ENCODE data around the gene TSPAN2.

Gene TSPAN2

GRCh38 chr1:115112496-115113375, 23.4 kb upstream of the TSPAN2 start:
- DNase-seq = no peak

DNA sequence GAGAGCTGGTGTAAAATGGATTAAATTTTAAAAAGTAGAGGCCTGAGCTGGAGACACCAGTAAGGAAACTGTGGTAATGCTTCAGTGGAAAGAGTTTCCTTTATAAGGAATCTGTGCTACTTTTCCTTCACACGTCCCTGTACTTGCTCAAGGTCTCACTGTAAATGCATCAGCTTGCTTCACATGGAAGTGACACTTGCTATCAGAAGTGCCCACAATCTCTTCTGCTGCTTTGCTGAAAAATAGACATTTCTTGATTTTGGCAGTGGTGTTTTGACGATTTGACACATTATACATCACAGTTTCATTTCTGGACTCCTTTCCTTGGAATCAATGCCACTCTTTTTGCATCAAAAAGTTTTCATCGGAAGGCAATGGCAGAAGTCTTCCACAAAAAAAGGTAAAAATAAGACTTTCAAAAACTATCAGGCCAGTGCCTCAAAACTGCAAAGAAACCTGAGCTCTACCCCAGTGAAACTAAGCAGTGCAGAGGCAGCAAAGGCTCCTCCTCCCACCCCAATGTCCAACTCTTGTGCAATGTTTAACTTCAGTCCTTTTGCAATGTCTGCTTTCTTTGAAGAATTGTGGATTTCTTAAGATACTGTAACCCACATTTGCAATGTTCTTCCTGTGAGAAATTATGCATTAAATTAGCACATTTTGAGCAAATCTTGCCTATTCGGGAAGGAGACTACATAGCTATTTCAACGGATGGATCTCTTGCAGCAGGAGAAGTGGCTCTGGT, 18.4 kb upstream of the TSPAN2 start:
- DNase-seq = no peak

DNA sequence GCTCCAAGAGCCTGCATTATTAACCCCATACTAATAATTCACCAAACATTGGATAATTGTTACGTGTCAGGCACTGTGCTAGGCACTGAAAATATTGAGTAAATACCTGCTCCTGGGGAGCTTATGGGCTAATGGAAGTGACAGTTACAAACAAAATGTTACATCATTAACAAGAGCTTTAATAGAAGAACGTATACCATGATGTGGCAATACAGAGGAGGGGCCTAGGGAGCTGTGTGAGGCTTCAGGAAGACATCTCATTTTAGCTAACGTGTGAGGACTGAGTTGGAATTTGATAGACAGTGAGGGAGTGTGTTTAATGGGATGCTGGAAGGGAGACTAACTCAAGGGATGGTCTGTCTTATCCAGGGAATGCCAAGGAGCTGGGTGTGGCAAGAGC, 16.5 kb upstream of the TSPAN2 start:
- DNase-seq = no peak

DNA sequence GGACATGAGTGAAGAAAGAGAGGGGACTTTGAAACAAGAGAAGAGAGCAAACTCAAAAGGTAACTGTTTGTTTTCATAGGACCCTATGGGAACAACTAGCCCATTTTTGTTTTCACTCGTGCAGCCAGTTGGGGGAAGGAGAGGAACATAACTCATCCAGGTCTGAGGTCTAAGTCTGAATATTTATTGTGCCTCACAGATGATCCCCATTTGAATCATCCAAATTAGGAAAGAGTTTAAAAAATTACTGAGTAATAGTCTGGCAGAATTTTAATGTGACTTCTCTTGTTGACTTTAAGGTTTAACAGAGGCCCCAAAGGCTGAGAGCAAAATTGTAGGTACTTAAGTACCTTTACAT, 10.4 kb upstream of the TSPAN2 start:
- no peak for DNase-seq

GRCh38 chr1:115098979-115099692, 9.8 kb upstream of the TSPAN2 start:
- peak; percentile 50 for DNase-seq

DNA sequence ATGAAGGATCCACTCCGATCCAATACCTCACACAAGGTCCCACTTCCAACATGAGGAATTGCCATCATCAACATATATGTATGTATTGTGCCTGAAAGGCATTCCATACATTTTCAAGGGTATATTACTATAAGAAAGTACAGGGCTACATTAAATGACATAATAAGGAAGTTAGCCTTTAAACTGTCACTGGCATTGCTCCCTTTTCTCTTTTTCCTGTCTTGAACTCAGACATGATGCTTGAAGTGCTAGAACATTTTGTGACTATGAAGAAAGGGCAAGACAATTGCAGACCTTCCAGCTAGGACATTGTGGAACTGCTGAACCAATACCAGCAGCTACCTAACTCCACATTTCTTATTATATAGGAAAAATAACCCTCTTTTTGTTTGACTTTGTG, 2.9 kb upstream of the TSPAN2 start:
- no peak for DNase-seq

DNA sequence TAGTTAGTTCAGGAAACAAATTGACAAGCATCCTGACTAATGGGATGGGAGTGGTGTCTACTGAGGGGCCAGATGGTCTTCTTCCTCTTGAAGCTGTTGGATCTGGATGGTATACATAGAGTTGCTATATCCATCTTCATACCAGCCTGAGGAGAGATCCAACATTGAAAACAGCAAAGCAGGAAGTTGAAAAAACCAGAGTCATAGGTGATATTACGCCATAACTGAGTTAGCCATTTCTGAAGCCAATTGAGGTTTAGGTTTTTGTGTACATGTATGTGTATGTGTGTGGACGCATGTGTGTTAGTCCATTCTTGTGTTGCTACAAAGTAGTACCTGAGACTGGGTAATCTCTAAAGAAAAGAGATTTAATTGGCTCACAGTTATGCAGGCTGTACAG, 2.3 kb upstream of the TSPAN2 start:
- no peak for DNase-seq

GRCh38 chr1:115090956-115091355, 1.7 kb upstream of the TSPAN2 start:
- DNase-seq = no peak

DNA sequence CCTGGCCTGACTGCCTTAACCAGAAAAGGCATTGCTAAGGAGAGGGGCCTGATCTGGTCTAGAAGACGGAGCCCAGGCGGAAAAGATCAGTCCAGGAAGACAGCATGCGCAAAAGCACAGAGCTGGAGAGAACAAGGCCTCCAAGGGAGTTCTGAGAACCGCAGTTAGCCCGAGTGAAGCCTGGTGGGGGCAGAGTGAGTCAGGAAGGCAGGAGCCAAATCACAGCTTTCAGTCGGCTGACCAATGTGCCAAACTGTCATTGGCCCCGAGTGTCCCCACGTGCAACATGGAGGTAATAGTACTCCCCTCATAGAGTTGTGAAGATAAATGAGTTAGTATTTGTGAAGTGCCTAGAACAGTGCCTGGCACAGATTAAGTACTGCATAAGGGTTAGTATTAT, 1.2 kb upstream of the TSPAN2 start:
- DNase-seq = no peak

DNA sequence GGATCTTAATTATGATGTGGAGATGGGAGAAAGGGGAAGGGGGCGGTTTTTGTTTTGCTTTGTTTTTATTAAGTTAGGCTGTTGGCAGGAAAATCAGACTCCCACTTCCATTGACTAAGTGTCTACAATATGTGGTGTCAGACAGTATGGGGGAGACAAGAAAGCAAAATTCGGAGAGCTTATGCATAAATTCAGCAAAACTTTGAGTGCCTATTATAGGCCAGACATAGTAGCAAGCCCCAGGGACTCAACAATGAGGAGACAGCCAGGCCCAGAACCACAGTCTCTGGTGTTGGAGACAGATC, 835 bp upstream of the TSPAN2 start:
- DNase-seq = no peak

GRCh38 chr1:115088871-115089419, 358 bp downstream of the TSPAN2 start:
- no peak for DNase-seq

GRCh38 chr1:115088115-115088778, 1.1 kb downstream of the TSPAN2 start:
- DNase-seq = no peak

DNA sequence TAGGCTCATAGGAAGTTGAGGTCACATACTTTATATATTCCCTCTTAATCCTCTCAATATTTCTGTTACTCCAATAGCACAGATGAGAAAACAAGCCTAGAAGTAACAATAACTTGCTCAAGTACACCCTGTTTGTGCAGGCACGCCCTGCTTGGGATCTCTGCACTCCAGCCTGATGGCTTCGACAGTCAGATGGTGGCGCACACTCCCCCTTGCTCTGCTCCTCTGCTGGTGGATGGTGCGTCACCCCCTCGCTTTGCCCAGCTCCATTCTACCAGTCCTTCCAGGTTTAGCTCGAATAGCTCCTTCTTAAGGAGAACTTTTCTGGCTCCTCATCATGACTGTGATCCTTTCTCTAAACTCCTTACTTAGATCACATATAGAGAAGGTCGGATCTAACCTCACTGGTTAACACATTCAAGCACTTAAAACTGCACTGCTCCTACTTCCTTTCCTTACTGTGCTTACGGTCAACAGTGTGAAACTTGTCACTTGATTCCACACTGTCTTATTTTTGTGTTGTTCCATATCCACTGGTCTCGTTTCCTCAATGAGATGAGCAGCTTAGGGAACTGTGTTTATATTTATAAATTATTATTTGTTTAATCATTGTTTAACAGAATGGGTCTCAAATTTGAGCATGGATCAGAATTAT, 3.0 kb downstream of the TSPAN2 start:
- no peak for DNase-seq

DNA sequence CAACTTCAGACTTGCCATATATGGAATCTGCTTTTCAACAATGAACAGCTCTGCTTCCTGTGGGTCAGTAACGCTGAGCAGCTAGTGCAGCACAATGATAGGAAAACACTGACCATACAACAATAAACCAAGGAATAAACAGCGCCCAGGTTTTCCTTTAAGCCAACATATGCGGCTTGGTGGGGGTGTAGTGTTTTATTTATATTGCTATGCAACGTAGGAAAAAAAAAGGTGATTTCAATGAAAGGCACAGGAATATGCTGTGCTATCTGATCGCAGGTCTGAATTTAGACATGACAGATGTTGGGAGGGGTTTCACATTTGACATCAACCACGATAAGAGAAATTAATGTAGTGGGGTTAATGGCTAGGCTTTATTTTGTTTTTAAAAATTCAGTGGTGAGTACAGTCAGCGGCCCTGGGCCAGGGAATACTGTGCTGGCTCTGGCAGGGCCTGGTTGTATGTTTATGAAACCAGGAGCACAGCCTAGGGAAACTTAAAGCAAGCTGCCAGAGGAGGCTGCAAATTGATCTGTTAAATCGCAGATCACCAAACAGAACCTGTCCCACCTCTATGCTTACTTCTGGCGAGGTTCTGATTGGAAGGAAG, 4.3 kb downstream of the TSPAN2 start:
- no peak for DNase-seq

- DNase-seq = no peak
Measured at GRCh38 chr1:115082949-115083348, 6.4 kb downstream of the TSPAN2 start.

- DNase-seq = no peak
Measured at GRCh38 chr1:115078708-115079107, 10.6 kb downstream of the TSPAN2 start.

GRCh38 chr1:115077984-115078330, 11.3 kb downstream of the TSPAN2 start:
- no peak for DNase-seq

- DNase-seq = no peak
Measured at GRCh38 chr1:115077286-115077983, 11.9 kb downstream of the TSPAN2 start.

- DNase-seq = no peak
Measured at GRCh38 chr1:115076384-115076915, 12.9 kb downstream of the TSPAN2 start.

DNA sequence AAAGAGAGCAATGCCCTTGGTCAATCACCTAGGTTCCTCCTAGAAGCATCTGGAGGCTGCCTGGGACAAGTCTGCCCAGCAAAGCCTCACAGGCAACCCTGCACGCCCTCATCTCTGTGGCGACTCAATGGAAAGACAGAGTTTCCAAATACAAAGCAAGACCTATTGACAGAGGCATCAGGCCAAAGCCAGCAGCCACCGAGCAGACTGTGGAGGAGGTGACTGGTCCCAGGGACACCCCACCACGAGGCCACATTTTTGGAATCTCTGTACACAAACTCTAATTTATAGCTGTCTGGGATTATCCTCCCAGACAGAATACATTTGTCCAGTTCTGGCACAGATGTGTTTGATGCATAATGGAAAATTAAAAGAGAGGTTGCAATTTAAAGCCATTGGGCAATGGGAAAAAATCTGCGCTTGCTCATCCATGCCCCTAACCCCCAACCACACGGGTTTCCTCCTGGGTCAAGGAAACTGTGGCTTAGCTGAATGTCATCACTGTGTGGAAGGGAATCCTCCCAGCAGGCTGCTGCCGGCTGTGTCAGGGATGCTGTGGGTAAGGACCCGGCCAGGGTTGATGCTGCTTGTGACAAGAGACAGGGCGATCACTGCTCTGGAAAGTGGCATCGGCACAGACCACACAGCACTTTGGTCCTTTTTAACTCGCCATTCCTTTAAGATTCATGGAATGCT, 14.3 kb downstream of the TSPAN2 start:
- no peak for DNase-seq
